Measurements from ENCODE around the gene TUBGCP5.
A peak's percentile ranks its signal among the peaks of the same experiment; 100 is the strongest.
"Not testable (repeated sequence)": the region's sequence is repeated elsewhere in the genome, so short reads cannot be mapped to it uniquely, and the experiment has no call there.

The TUBGCP5 gene

GRCh38 chr15:23039917-23040281 is 530 bp upstream of the TUBGCP5 start:
- no peak for DNase-seq

DNA sequence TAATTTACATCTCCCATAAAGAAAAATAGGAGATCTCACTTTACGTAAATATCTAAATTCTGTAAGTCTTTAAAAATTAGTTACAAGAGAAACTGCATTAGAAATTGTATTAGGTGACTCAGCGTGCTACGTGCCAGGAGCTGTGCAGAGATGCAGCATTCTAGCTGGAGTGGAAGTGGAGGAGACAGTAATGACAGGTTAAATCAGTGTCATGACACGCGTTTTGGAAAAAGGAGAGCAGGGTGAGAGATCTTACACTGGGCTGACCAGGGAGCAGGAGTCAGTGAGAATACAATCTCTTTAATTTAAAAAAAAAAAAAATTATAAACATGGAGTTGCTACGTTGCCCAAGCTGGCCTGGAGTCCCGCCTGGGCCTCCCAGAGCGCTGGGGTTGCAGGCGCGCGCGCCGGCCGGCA is 635 bp downstream of the TUBGCP5 start:
- DNase-seq = no peak

DNA sequence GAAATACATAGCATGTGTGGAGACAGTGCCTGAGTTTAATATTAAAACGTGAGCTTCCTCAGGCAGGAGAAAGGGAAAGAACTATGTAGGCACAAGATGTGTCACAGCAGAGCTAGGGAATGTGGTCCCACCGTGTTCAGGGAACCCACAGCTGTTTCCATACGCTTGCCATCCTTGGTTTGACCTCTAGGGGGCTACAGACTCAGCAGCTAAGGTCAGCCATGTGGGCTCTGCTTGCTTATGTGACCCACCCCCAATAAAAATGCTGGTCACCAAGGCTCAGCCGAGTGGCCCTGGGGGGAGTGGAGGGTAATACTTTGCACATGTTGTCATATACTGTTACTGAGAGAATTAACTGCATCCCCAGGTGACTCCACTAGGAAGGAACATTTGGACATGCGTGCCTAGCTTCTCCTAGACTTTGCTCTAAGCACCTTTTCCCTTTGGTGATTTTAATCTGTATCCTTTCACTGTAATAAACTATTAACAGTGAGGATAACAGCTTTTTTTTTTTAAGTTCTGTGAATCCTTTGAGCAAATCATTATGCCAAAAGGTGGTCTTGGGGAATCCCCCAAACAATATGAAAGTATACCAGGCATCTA is 3.3 kb downstream of the TUBGCP5 start:
- DNase-seq = peak; percentile 67

- no peak for DNase-seq
These were observed 5.4 kb downstream of the TUBGCP5 start for GRCh38 chr15:23033979-23034378.

DNA sequence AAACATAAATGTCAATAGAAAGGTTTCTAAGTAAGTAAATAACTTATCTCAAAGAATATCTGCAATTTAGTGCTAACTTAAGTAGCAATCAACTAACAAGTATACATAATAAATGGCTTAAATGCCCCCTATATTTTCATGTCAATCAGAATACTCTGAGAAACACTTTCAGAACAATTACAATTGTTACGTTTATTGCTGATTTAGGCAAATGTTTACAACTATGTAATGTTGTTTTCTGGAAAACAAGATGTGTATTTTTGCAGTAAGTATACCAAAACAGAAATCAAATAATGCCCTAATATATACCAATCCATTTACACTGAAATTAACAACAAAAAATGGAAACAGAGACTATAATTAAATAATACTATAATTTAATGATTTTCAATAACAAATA is 13.2 kb downstream of the TUBGCP5 start:
- no peak for DNase-seq

GRCh38 chr15:23022156-23022555 is 17.2 kb downstream of the TUBGCP5 start:
- no peak for DNase-seq

DNA sequence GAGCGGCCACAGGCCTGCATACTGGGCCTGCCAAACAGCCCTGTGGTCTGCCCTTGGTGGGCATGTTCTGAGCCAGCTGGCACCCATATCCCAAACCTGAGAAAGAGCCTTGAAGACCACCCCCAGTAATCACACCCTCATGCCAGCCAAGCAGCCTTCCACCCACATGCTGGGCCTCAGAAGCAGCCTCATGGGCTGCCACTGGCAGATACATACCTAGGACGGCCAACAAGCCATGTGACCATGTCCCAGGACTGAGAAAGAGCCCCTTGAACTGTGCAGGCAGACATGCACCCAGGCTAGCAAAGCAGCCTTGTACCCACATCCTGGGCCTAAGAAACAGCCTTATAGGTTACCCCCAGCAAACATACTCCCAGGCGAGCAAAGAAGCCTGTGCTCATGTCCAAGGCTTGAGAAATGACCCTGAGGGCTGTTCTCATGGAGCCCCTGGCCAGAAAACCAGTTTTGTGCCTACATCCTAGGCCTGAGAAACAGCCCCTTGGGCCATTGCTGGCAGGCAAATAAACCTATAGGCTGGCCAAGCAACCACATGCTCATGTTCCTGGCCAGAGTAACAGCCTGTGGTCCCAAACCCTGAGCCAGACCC is 24.9 kb downstream of the TUBGCP5 start:
- DNase-seq = no peak

DNA sequence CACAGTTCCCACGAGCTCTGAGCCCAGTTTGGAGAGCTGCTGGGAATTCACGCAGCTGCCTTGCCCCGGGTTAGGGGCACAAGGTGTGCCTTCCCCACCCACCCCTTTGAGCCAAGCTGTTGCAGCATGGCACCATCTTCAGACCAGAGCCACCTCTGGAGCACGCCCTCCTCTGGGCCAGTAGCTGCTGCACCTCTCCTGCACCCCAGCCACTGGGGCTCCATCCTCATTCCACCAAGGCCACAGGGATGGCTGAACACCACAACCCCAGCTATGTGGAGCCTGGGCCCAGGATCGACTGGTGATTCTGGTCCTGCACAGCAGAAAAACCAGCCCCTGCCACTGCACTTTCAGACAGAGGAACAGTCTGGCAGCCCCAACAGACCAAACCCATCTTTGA is 25.7 kb downstream of the TUBGCP5 start:
- no peak for DNase-seq

- DNase-seq = not testable (repeated sequence)
These were observed 26.8 kb downstream of the TUBGCP5 start for GRCh38 chr15:23012616-23013015.

DNA sequence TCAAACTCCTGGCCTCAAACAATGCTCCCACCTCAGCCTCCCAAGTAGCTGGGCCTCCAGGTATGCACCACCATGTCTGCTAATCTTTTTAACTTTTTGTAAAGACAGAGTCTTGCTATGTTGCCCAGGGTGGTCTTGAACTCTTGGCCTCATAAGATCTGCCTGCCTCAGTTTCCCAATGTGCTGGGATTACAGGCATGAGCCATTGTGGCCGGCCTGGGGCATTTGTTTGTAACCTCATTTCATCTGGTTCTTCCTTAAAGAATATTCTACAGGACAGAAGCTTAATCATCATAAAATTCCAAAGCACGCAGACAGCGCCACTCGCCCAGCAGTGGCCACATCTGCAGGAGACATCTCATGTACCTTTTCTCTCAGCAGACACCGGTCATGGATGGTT is 35.6 kb downstream of the TUBGCP5 start:
- no peak for DNase-seq

DNA sequence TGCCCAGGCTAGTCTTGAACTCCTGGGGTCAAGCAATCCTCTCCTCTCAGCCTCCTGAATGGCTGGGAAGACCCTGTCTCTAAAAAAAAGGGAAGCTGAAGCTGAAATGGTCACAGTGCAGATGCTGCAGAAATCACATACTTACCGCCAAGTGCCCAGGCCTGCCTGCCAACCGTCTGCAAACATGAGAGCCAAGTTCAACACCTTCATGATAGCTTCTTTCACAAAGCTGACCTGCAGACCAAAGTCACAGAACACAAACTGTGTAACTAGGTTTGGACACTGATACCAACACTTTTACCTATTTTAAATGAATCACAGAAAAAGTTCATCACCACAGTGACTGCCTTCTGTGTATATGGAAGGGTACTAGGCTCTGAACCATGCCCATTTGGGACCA is 36.4 kb downstream of the TUBGCP5 start:
- no peak for DNase-seq

GRCh38 chr15:22995795-22996194 is 43.6 kb downstream of the TUBGCP5 start:
- DNase-seq = no peak

DNA sequence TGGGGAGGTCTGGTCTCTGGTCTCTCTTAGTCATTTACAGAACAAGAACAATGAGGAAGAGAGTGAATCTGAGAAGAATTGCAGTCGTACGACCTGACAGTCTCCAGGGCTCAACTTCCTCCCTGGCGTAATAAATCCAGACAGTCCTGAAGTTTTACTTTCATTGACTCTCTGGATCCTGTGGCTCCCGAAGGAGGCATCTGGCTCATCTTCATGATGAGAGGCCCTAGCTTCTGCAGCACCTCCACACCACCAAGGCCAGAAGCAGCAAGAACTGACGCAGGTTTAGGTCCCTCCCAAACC is 47.4 kb downstream of the TUBGCP5 start:
- no peak for DNase-seq

DNA sequence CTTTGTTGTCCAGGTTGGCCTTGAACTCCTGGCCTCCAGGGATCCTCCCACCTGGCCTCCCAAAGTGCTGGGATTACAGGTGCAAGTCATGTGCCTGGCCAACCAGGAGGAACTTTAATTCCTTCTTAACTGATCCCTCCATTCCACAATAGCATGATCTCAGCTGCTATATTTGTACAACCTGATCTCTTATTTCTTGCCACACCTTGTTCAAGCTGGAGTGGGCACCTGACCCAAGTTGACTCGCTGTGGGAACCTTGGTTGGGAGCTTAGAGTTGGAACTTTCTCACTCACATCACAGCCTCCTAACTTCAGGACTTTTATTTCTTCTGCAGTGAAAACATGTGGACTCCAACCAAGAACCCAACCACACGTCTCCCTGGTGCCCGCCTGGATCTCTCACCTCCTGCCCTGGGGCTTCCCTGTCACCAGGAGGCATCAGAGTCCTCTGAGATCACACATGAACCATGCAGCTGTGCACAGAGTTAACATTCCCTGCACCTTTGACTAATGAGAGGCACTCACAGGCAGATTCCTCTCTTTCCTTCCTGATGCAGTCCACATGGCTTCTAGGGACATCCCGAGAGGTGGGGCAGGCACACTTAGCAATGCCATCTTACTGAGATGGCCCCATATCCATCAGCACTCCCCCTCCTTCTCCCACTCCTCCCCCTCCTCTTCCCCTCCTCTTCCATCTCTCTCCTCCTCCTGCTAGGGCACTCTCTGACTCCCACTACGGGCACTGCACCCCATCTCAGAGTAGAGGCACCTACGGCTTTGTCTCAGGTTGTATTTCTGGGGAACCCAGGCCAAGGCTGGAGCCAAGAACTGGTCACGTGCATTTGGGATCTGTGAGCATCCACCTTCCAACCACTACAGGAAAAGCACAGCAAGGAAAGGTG is 49.5 kb downstream of the TUBGCP5 start:
- no peak for DNase-seq

- no peak for DNase-seq
These were observed 50.6 kb downstream of the TUBGCP5 start for GRCh38 chr15:22988811-22989210.

GRCh38 chr15:22981931-22982330 is 57.4 kb downstream of the TUBGCP5 start:
- DNase-seq = not testable (repeated sequence)

DNA sequence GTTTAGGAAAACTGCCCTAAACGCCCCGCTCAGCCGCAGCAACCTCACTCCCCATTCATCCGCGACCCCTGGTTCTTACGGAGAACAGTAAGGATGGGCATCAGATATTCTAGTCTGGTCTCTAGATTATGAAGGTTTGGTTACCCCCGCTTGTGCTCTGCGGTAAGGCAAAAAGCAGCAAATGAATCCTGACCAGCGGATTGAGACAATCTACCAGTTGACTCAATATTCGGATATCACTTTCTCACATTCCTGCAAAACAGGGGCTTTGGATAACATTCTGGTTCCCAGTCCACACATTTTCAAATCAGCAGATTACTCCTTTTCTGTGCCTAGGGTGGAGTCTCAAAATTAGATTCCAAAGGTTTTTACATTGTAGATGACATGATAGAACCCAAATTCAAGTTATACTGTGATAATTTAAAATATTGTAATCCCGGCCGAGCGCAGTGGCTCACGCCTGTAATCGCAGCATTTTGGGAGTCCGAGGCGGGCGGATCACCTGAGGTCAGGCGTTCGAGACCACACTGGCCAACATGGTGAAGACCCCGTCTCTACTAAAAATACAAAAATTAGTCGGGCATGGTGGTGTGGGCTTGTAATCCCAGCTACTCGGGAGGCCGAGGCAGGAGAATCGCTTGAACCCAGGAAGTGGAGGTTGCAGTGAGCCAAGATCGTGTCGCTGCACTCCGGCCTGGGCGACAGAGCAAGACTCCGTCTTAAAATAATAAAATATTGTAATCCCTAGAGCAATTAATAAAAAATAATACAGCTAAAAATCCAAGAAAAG is 58.1 kb downstream of the TUBGCP5 start:
- no peak for DNase-seq

- peak; percentile 21 for DNase-seq
These were observed 58.9 kb downstream of the TUBGCP5 start, which contains the start of gene CYFIP1 for GRCh38 chr15:22980189-22981050. Gene CYFIP1 (minus strand): TSS chr15:22980368. CDS start chr15:22947285, 33,083 bp downstream.

- peak; percentile 58 for DNase-seq
These were observed 59.9 kb downstream of the TUBGCP5 start for GRCh38 chr15:22979238-22980188.

- no peak for DNase-seq
These were observed 60.6 kb downstream of the TUBGCP5 start for GRCh38 chr15:22978691-22979237.

GRCh38 chr15:22974745-22975144 is 64.6 kb downstream of the TUBGCP5 start:
- DNase-seq = no peak

All from activated CD4-positive, alpha-beta T cell treated with anti-CD3 and anti-CD28 coated beads for 48 hours (primary cell).